ENCODE results near the gene DRAM1.

DNA sequence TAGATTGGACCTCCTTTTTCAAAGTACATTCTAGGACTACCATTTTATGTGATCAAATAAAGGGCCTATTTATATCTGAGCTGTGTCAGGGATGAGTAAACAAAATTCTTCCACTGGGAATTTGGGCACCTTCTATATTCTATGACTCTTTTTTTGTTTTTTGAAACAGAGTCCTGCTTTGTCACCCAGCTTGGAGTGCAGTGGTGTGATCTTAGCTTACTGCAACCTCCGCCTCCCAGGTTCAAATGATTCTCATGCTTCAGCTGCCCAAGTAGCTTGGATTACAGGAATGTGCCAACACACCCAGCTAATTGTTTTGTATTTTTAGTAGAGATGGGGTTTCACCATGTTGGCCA, 64.8 kb downstream of the DRAM1 start:
- TF ChIP-seq, protein P1, sequence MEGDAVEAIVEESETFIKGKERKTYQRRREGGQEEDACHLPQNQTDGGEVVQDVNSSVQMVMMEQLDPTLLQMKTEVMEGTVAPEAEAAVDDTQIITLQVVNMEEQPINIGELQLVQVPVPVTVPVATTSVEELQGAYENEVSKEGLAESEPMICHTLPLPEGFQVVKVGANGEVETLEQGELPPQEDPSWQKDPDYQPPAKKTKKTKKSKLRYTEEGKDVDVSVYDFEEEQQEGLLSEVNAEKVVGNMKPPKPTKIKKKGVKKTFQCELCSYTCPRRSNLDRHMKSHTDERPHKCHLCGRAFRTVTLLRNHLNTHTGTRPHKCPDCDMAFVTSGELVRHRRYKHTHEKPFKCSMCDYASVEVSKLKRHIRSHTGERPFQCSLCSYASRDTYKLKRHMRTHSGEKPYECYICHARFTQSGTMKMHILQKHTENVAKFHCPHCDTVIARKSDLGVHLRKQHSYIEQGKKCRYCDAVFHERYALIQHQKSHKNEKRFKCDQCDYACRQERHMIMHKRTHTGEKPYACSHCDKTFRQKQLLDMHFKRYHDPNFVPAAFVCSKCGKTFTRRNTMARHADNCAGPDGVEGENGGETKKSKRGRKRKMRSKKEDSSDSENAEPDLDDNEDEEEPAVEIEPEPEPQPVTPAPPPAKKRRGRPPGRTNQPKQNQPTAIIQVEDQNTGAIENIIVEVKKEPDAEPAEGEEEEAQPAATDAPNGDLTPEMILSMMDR (IDR thresholded peaks at IDR 0.05; ENCODE audit: low read depth, low read length, poor library complexity, severe bottlenecking), result no peak
- no peak for TF ChIP-seq EZH2phosphoT487 (IDR thresholded peaks at IDR 0.05; ENCODE audit: borderline replicate concordance, low read length)
